Measurements from ENCODE around the gene BIN1. TPM values are rescaled to one million over a fixed set of nuclear protein-coding genes. Genes with fewer than 3 reads are reported as not detected.

Gene BIN1
- polyA plus RNA-seq, 1 experiment, result 37.6 TPM

- Histone ChIP-seq H3K36me3 (ENCODE audit: control insufficient read depth, insufficient read depth, low read length) (no peaks in the 10 kb centered on the region), H3K27me3 (ENCODE audit: control insufficient read depth, insufficient read depth, low read length) (peaks cover 2% of the 10 kb centered on the region; the same call in 1 of the 2 replicates), H3K4me3 (ENCODE audit: low read depth, low read length) (no peak overlapping the region)
- ChIA-PET CTCF (interaction anchor here (0.7 to 1.9 kb wide), 5 partner anchors 9 to 295 kb away, joined by 3 to 9 read pairs (median 5); no protein-coding TSS in a partner anchor), POLR2A (interaction anchor here (0.6 kb wide), 1 partner anchor 73 kb away, joined by 3 read pairs; no protein-coding TSS in a partner anchor)
- TF ChIP-seq CTCF (IDR thresholded peaks at IDR 0.05; ENCODE audit: insufficient read depth, low read depth, low read length), result no peak
- no peak for DNase-seq (ENCODE audit: low read depth)
Measured at GRCh38 chr2:127139766-127140165, 32.8 kb upstream of the BIN1 start.

GRCh38 chr2:127138281-127138680 is 31.3 kb upstream of the BIN1 start:
- ChIA-PET CTCF (interaction anchor here (0.5 kb wide), 1 partner anchor 532 kb away, joined by 3 read pairs; no protein-coding TSS in a partner anchor), POLR2A (no interaction called here)
- H3K27me3 ChIP-seq (ENCODE audit: control insufficient read depth, insufficient read depth, low read length), result peaks cover 2% of the 10 kb centered on the region; the same call in 1 of the 2 replicates
- no peak for TF ChIP-seq CTCF (IDR thresholded peaks at IDR 0.05; ENCODE audit: insufficient read depth, low read depth, low read length)
- DNase-seq (ENCODE audit: low read depth), result no peak
- H3K4me3 ChIP-seq (ENCODE audit: low read depth, low read length), result no peak overlapping the region
- no peaks in the 10 kb centered on the region for H3K36me3 ChIP-seq (ENCODE audit: control insufficient read depth, insufficient read depth, low read length)

GRCh38 chr2:127137741-127138140 is 30.8 kb upstream of the BIN1 start:
- Histone ChIP-seq H3K4me3 (ENCODE audit: low read depth, low read length) (no peak overlapping the region), H3K36me3 (ENCODE audit: control insufficient read depth, insufficient read depth, low read length) (no peaks in the 10 kb centered on the region), H3K27me3 (ENCODE audit: control insufficient read depth, insufficient read depth, low read length) (peaks cover 2% of the 10 kb centered on the region; the same call in 1 of the 2 replicates)
- no peak for TF ChIP-seq CTCF (IDR thresholded peaks at IDR 0.05; ENCODE audit: insufficient read depth, low read depth, low read length)
- POLR2A ChIA-PET, result no interaction called here
- CTCF ChIA-PET, result interaction anchor here (0.5 kb wide), 1 partner anchor 533 kb away, joined by 3 read pairs; no protein-coding TSS in a partner anchor
- no peak for DNase-seq (ENCODE audit: low read depth)

GRCh38 chr2:127137225-127137624 is 30.3 kb upstream of the BIN1 start:
- H3K27me3 ChIP-seq (ENCODE audit: control insufficient read depth, insufficient read depth, low read length), result peaks cover 2% of the 10 kb centered on the region; the same call in 1 of the 2 replicates
- CTCF ChIA-PET, result no interaction called here
- POLR2A ChIA-PET, result no interaction called here
- no peaks in the 10 kb centered on the region for H3K36me3 ChIP-seq (ENCODE audit: control insufficient read depth, insufficient read depth, low read length)
- no peak for DNase-seq (ENCODE audit: low read depth)
- H3K4me3 ChIP-seq (ENCODE audit: low read depth, low read length), result no peak overlapping the region
- TF ChIP-seq CTCF (IDR thresholded peaks at IDR 0.05; ENCODE audit: insufficient read depth, low read depth, low read length), result no peak

- Histone ChIP-seq H3K27me3 (ENCODE audit: control insufficient read depth, insufficient read depth, low read length) (no peaks in the 10 kb centered on the region), H3K36me3 (ENCODE audit: control insufficient read depth, insufficient read depth, low read length) (no peaks in the 10 kb centered on the region), H3K4me3 (ENCODE audit: low read depth, low read length) (no peak overlapping the region)
- CTCF ChIA-PET, result no interaction called here
- POLR2A ChIA-PET, result no interaction called here
- DNase-seq (ENCODE audit: low read depth), result no peak
- no peak for TF ChIP-seq CTCF (IDR thresholded peaks at IDR 0.05; ENCODE audit: insufficient read depth, low read depth, low read length)
Measured at GRCh38 chr2:127134833-127135830, 28.2 kb upstream of the BIN1 start.
